MCF 10A (cell line): Measurements from ENCODE around the gene STK24. TPM values are rescaled to one million over a fixed set of nuclear protein-coding genes. Genes with fewer than 3 reads are reported as not detected.

ENCODE experiments used
- BruUV-seq: library from RNA; stranded (reverse); fragments of 400-500 nt; replicated peaks from 2 replicates; lab custom pipeline; 2021; lab: Mats Ljungman, UMichigan
- CTCF ChIA-PET: fragments of 300-600 bp; sonication (Branson Sonifier 250); formaldehyde crosslinking; extraction: SDS; loops from one replicate; lab custom pipeline; 2021; ENCODE audit warnings: antibody characterized with exemption, inconsistent platforms; lab: Yijun Ruan, JAX
- POLR2A ChIA-PET: fragments of 300-600, 350-650 bp; sonication (Branson Sonifier 250); formaldehyde crosslinking; extraction: SDS; loops from one replicate; lab custom pipeline; 2020; ENCODE audit warnings: antibody characterized with exemption, inconsistent platforms; lab: Yijun Ruan, JAX
- DNase-seq: peaks from one replicate; pipeline ENCODE4 v3.0.0-alpha.2; 2018; ENCODE audit not compliant: unreplicated experiment
- H3K27ac Mint-ChIP-seq: one replicate; pipeline ENCODE4 v1.8.0; 2022; ENCODE audit warnings: mild to moderate bottlenecking, low read depth, mixed read lengths; ENCODE audit not compliant: unreplicated experiment
- H3K27me3 Mint-ChIP-seq: one replicate; pipeline ENCODE4 v1.8.0; 2022; ENCODE audit warnings: mixed read lengths; ENCODE audit not compliant: insufficient read depth, unreplicated experiment
- H3K36me3 Mint-ChIP-seq: one replicate; pipeline ENCODE4 v1.8.0; 2022; ENCODE audit warnings: mild to moderate bottlenecking, moderate library complexity, mixed read lengths; ENCODE audit not compliant: insufficient read depth, unreplicated experiment
- H3K4me1 Mint-ChIP-seq: one replicate; pipeline ENCODE4 v1.8.0; 2022; ENCODE audit warnings: mixed read lengths; ENCODE audit not compliant: insufficient read depth, unreplicated experiment
- H3K4me3 Mint-ChIP-seq: one replicate; pipeline ENCODE4 v1.8.0; 2022; ENCODE audit warnings: mild to moderate bottlenecking, moderate library complexity, mixed read lengths; ENCODE audit not compliant: unreplicated experiment
- H3K9me3 Mint-ChIP-seq: one replicate; pipeline ENCODE4 v1.8.0; 2022; ENCODE audit warnings: mixed read lengths; ENCODE audit not compliant: unreplicated experiment
- CTCF ChIP-seq: fragments of 200-600 bp; IDR thresholded peaks from one replicate; pipeline ENCODE4 v1.8.0; 2022; ENCODE audit warnings: antibody characterized with exemption, mild to moderate bottlenecking; ENCODE audit not compliant: unreplicated experiment
- intact Hi-C: fragments of 100-400 bp; cut with micrococcal nuclease; formaldehyde crosslinking; loops from 2 replicates; pipeline ENCODE4 v1.14.1; 2022
- total RNA-seq: library from RNA; stranded (reverse); gene quantifications from 2 replicates; pipeline ENCODE4 v1.2.3, GENCODE V29; 2022

STK24 gene
- total RNA-seq, 1 experiment from 2014 or later: 200 TPM

DNA sequence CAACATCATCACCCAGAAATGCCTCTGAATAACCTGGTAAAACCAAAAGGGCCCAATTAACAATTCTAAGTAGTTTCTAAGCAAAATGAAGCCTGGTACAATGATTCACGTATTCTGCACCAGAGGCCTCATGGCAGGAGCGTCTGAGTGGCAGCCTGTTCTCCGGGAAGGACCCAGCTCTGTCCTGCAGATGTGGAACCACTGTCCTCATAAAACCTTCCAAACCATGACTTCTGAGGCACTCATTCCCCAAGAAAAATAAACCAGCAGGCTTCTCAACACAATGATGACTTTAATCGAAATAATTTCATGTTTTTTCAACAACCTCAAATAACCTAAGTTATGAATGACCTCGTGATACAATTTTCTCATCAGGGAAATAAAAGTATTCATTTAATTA, 89.9 kb downstream of the STK24 start:
- DNase-seq: no peak
- no peak overlapping the region for H3K27ac Mint-ChIP-seq
- POLR2A ChIA-PET: interaction anchor here (0.8 to 1.9 kb wide), 3 partner anchors 21 to 84 kb away, joined by 3 to 11 read pairs (median 4); no protein-coding TSS in a partner anchor
- peaks cover 12% of the 10 kb centered on the region for H3K36me3 Mint-ChIP-seq
- no peak overlapping the region for H3K4me3 Mint-ChIP-seq
- CTCF ChIA-PET: interaction anchor here (2.1 to 7.4 kb wide), 2 partner anchors 20 to 166 kb away, joined by 7 to 71 read pairs; no protein-coding TSS in a partner anchor
- no peaks in the 10 kb centered on the region for H3K27me3 Mint-ChIP-seq
- BruUV-seq: no TSS peak
- peaks cover 49% of the 10 kb centered on the region for H3K4me1 Mint-ChIP-seq
- no peaks in the 10 kb centered on the region for H3K9me3 Mint-ChIP-seq
- intact Hi-C loops: loop anchor here (10.0 kb wide), 1 partner anchor 168 kb away; no protein-coding TSS in a partner anchor
- no peak for TF ChIP-seq CTCF

GRCh38 chr13:98486412-98486811, 90.5 kb downstream of the STK24 start:
- Mint-ChIP-seq H3K4me3 (no peak overlapping the region), H3K27me3 (no peaks in the 10 kb centered on the region), H3K9me3 (no peaks in the 10 kb centered on the region), H3K27ac (no peak overlapping the region), H3K4me1 (peaks cover 46% of the 10 kb centered on the region), H3K36me3 (peaks cover 16% of the 10 kb centered on the region)
- ChIA-PET CTCF (interaction anchor here (1.1 to 7.4 kb wide), 3 partner anchors 41 to 185 kb away, joined by 3 to 71 read pairs (median 15); no protein-coding TSS in a partner anchor), POLR2A (interaction anchor here (0.8 to 3.2 kb wide), 3 partner anchors 9 to 85 kb away, joined by 3 to 13 read pairs (median 11); no protein-coding TSS in a partner anchor)
- no peak for DNase-seq
- intact Hi-C loops: loop anchor here (10.0 kb wide), 1 partner anchor 168 kb away; no protein-coding TSS in a partner anchor
- no TSS peak for BruUV-seq
- no peak for TF ChIP-seq CTCF

- no peak for TF ChIP-seq CTCF
- Mint-ChIP-seq H3K36me3 (peaks cover 23% of the 10 kb centered on the region), H3K4me1 (peaks cover 52% of the 10 kb centered on the region), H3K27me3 (no peaks in the 10 kb centered on the region), H3K27ac (peak overlapping the region; percentile 94), H3K9me3 (no peaks in the 10 kb centered on the region), H3K4me3 (no peak overlapping the region)
- no peak for DNase-seq
- intact Hi-C loops: loop anchor here (10.0 kb wide), 1 partner anchor 169 kb away; no protein-coding TSS in a partner anchor
- ChIA-PET POLR2A (interaction anchor here (0.6 to 4.8 kb wide), 15 partner anchors 10 to 715 kb away, joined by 3 to 79 read pairs (median 4); partner anchors contain the start of genes STK24 and UBAC2), CTCF (interaction anchor here (0.6 to 7.4 kb wide), 15 partner anchors 12 to 359 kb away, joined by 3 to 71 read pairs (median 3); no protein-coding TSS in a partner anchor)
- TSS peak; percentile 89 for BruUV-seq
These were observed 91.3 kb downstream of the STK24 start for GRCh38 chr13:98485561-98485960.
